ENCODE data around the gene GMDS. TPM values are rescaled to one million over a fixed set of nuclear protein-coding genes. Genes with fewer than 3 reads are reported as not detected.

Gene GMDS
- polyA plus RNA-seq, 1 donor (not counting 4 experiments of a cell fraction or from before 2014, with no cell fraction given) = 22.1 TPM

DNA sequence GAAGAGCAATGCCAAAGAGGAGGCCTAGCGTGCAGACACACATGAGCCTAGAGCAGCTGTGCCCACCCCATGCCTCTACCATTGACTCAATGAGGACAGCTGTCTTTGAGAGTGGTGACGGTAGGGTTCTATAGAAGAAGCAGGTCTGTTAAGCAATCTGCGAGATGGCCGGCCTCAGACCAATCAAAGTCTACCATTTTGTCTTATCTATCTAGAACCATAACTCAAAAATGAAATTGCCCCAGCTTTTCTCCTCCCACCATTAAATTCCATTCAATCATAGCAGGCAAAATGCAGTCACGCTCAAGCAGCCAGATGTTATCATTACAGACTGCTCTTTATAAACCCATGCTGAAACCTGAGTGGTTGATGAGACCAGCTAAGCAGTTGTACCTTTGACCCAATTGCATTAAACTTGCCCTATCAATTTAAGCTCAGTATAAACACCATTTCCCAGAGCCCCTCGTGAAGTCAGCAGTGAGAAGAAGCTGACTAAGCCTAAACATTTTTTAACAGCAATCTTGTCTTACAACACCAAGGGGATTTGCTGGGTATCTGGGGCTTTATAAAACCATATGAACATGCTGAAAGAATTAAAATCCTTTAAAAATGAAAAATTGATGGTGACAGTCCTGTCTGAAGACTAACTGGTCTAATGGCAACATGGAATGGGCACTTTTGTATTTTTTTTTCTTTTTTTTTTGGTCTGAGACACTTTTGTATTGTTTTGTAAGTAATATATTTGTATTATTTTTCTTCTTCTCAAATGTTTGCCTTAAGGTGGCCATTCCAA is 578.2 kb downstream of the GMDS start:
- TF ChIP-seq, protein P1, sequence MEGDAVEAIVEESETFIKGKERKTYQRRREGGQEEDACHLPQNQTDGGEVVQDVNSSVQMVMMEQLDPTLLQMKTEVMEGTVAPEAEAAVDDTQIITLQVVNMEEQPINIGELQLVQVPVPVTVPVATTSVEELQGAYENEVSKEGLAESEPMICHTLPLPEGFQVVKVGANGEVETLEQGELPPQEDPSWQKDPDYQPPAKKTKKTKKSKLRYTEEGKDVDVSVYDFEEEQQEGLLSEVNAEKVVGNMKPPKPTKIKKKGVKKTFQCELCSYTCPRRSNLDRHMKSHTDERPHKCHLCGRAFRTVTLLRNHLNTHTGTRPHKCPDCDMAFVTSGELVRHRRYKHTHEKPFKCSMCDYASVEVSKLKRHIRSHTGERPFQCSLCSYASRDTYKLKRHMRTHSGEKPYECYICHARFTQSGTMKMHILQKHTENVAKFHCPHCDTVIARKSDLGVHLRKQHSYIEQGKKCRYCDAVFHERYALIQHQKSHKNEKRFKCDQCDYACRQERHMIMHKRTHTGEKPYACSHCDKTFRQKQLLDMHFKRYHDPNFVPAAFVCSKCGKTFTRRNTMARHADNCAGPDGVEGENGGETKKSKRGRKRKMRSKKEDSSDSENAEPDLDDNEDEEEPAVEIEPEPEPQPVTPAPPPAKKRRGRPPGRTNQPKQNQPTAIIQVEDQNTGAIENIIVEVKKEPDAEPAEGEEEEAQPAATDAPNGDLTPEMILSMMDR (optimal IDR thresholded peaks at IDR 0.05 in 1 of 3, IDR thresholded peaks at IDR 0.05 in 1 of 3, conservative IDR thresholded peaks at IDR 0.05 in 1 of 3; ENCODE audit: extremely low read depth in 1 of 3, insufficient read depth in 2 of 3, low read length in 3 of 3) = no peak
- no peak for TF ChIP-seq EZH2 (IDR thresholded peaks at IDR 0.05; ENCODE audit: low read length)
- no peak overlapping the region for H3K27ac ChIP-seq (ENCODE audit: control insufficient read depth, insufficient read depth, low read length)
- H3K4me3 ChIP-seq (ENCODE audit: control insufficient read depth in 2 of 3, extremely low read depth in 1 of 3, insufficient read depth in 2 of 3, low read depth in 1 of 3, low read length in 3 of 3) = no peak overlapping the region
- no peak overlapping the region for H2AFZ ChIP-seq (ENCODE audit: control insufficient read depth, low read length)
- FAIRE-seq = no peak
- no peak overlapping the region for H3K9ac ChIP-seq (ENCODE audit: control insufficient read depth, extremely low read depth, insufficient read depth, low read length)
- dilution Hi-C loops (cut with MboI; ENCODE audit: extremely low pct_ligation_motif_present, low sequenced_read_pairs) = no loop called here
- no peaks in the 10 kb centered on the region for H3K27me3 ChIP-seq (ENCODE audit: control insufficient read depth, extremely low read depth, insufficient read depth, low read length)
- no peak for DNase-seq (ENCODE audit: low read depth, low spot score)
- no peaks in the 10 kb centered on the region for H3K9me3 ChIP-seq (ENCODE audit: control insufficient read depth, low read depth, low read length)
- H3K4me2 ChIP-seq (ENCODE audit: control insufficient read depth, extremely low read depth, insufficient read depth, low read depth, low read length) = no peak overlapping the region
- no peaks in the 10 kb centered on the region for H4K20me1 ChIP-seq (ENCODE audit: control insufficient read depth, extremely low read depth, insufficient read depth, low read length)
- H3K9me1 ChIP-seq (ENCODE audit: control insufficient read depth, extremely low read depth, insufficient read depth, low read length) = no peaks in the 10 kb centered on the region
- no peaks in the 10 kb centered on the region for H3K36me3 ChIP-seq (ENCODE audit: control insufficient read depth in 2 of 2, extremely low read depth in 1 of 2, insufficient read depth in 2 of 2, low read length in 2 of 2)
- H3K4me1 ChIP-seq (ENCODE audit: control insufficient read depth, extremely low read depth, insufficient read depth, low read length) = peaks cover 12% of the 10 kb centered on the region
- H3K79me2 ChIP-seq (ENCODE audit: control insufficient read depth, insufficient read depth, low read length) = no peaks in the 10 kb centered on the region

DNA sequence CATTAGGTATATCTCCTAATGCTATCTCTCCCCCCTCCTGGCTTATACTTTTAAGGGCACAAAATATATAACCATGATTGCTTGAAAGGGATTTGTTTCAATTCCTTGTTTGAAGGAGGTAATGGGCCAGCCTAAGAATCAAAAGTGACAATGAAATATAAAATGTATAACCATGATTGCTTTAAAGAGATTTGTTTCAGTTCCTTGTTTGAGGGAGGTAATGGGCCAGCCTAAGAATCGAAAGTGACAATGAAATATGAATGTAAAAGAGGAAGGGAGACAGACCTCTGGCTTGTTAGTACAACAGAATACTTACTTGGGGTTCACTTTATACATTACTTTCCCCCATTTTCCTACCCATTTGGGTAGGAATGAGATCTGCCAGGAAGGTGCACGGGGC is 580.2 kb downstream of the GMDS start:
- no peak overlapping the region for H3K4me2 ChIP-seq (ENCODE audit: control insufficient read depth, extremely low read depth, insufficient read depth, low read depth, low read length)
- no peak overlapping the region for H2AFZ ChIP-seq (ENCODE audit: control insufficient read depth, low read length)
- H3K9ac ChIP-seq (ENCODE audit: control insufficient read depth, extremely low read depth, insufficient read depth, low read length) = no peak overlapping the region
- H3K9me1 ChIP-seq (ENCODE audit: control insufficient read depth, extremely low read depth, insufficient read depth, low read length) = no peaks in the 10 kb centered on the region
- no peaks in the 10 kb centered on the region for H3K36me3 ChIP-seq (ENCODE audit: control insufficient read depth in 2 of 2, extremely low read depth in 1 of 2, insufficient read depth in 2 of 2, low read length in 2 of 2)
- no peaks in the 10 kb centered on the region for H3K79me2 ChIP-seq (ENCODE audit: control insufficient read depth, insufficient read depth, low read length)
- no peak overlapping the region for H3K27ac ChIP-seq (ENCODE audit: control insufficient read depth, insufficient read depth, low read length)
- dilution Hi-C loops (cut with MboI; ENCODE audit: extremely low pct_ligation_motif_present, low sequenced_read_pairs) = no loop called here
- FAIRE-seq (no peak), DNase-seq (ENCODE audit: low read depth, low spot score) (no peak)
- H3K4me3 ChIP-seq (ENCODE audit: control insufficient read depth in 2 of 3, extremely low read depth in 1 of 3, insufficient read depth in 2 of 3, low read depth in 1 of 3, low read length in 3 of 3) = no peak overlapping the region
- TF ChIP-seq, protein P1 (optimal IDR thresholded peaks at IDR 0.05 in 1 of 3, IDR thresholded peaks at IDR 0.05 in 1 of 3, conservative IDR thresholded peaks at IDR 0.05 in 1 of 3; ENCODE audit: extremely low read depth in 1 of 3, insufficient read depth in 2 of 3, low read length in 3 of 3) = no peak
- TF ChIP-seq EZH2 (IDR thresholded peaks at IDR 0.05; ENCODE audit: low read length) = no peak
- no peaks in the 10 kb centered on the region for H3K27me3 ChIP-seq (ENCODE audit: control insufficient read depth, extremely low read depth, insufficient read depth, low read length)
- no peaks in the 10 kb centered on the region for H3K9me3 ChIP-seq (ENCODE audit: control insufficient read depth, low read depth, low read length)
- H3K4me1 ChIP-seq (ENCODE audit: control insufficient read depth, extremely low read depth, insufficient read depth, low read length) = no peaks in the 10 kb centered on the region
- H4K20me1 ChIP-seq (ENCODE audit: control insufficient read depth, extremely low read depth, insufficient read depth, low read length) = no peaks in the 10 kb centered on the region

All from keratinocyte (primary cell).